ENCODE data around the gene SURF1. TPM values are rescaled to one million over a fixed set of nuclear protein-coding genes. Genes with fewer than 3 reads are reported as not detected.

SURF1 gene
- total RNA-seq, 4 donors from 2014 or later: 13.0 to 34.7 (median 24.4) TPM

GRCh38 chr9:133389562-133389961 lies 33.3 kb upstream of the SURF1 start:
- H3K27me3 ChIP-seq: no peaks in the 10 kb centered on the region
- no peak for DNase-seq
- TF ChIP-seq POLR2A (IDR thresholded peaks at IDR 0.05) (no peak), CTCF (IDR thresholded peaks at IDR 0.05) (no peak)
- no peaks in the 10 kb centered on the region for H3K36me3 ChIP-seq
- H3K4me1 ChIP-seq: no peaks in the 10 kb centered on the region
- no peak overlapping the region for H3K27ac ChIP-seq
- no peak overlapping the region for H3K4me3 ChIP-seq
- H3K9me3 ChIP-seq: no peaks in the 10 kb centered on the region
- intact Hi-C loops (cut with DNase I; ENCODE audit: low total_unique reads): no loop called here

- H3K9me3 ChIP-seq: no peaks in the 10 kb centered on the region
- H3K4me1 ChIP-seq: no peaks in the 10 kb centered on the region
- DNase-seq: no peak
- no peak overlapping the region for H3K27ac ChIP-seq
- no peaks in the 10 kb centered on the region for H3K27me3 ChIP-seq
- no peak overlapping the region for H3K4me3 ChIP-seq
- H3K36me3 ChIP-seq: no peaks in the 10 kb centered on the region
- no peak for TF ChIP-seq POLR2A (IDR thresholded peaks at IDR 0.05)
- TF ChIP-seq CTCF (IDR thresholded peaks at IDR 0.05): no peak
- intact Hi-C loops (cut with DNase I; ENCODE audit: low total_unique reads): no loop called here
Observed at GRCh38 chr9:133389025-133389557, 32.8 kb upstream of the SURF1 start.

- intact Hi-C loops (cut with DNase I; ENCODE audit: low total_unique reads): no loop called here
- no peaks in the 10 kb centered on the region for H3K9me3 ChIP-seq
- no peaks in the 10 kb centered on the region for H3K27me3 ChIP-seq
- no peak overlapping the region for H3K27ac ChIP-seq
- H3K36me3 ChIP-seq: no peaks in the 10 kb centered on the region
- H3K4me1 ChIP-seq: no peaks in the 10 kb centered on the region
- no peak for DNase-seq
- H3K4me3 ChIP-seq: no peak overlapping the region
- TF ChIP-seq CTCF (IDR thresholded peaks at IDR 0.05) (no peak), POLR2A (IDR thresholded peaks at IDR 0.05) (no peak)
Observed at GRCh38 chr9:133387680-133388079, 31.4 kb upstream of the SURF1 start.

GRCh38 chr9:133386338-133386737 lies 30.1 kb upstream of the SURF1 start:
- Histone ChIP-seq H3K36me3 (no peaks in the 10 kb centered on the region), H3K27ac (no peak overlapping the region), H3K27me3 (no peaks in the 10 kb centered on the region), H3K9me3 (no peaks in the 10 kb centered on the region), H3K4me3 (no peak overlapping the region), H3K4me1 (no peaks in the 10 kb centered on the region)
- TF ChIP-seq CTCF (IDR thresholded peaks at IDR 0.05) (no peak), POLR2A (IDR thresholded peaks at IDR 0.05) (no peak)
- no peak for DNase-seq
- intact Hi-C loops (cut with DNase I; ENCODE audit: low total_unique reads): no loop called here

- intact Hi-C loops (cut with DNase I; ENCODE audit: low total_unique reads): no loop called here
- H3K27ac ChIP-seq: no peak overlapping the region
- no peaks in the 10 kb centered on the region for H3K27me3 ChIP-seq
- no peaks in the 10 kb centered on the region for H3K4me1 ChIP-seq
- H3K9me3 ChIP-seq: no peaks in the 10 kb centered on the region
- TF ChIP-seq CTCF (IDR thresholded peaks at IDR 0.05) (no peak), POLR2A (IDR thresholded peaks at IDR 0.05) (no peak)
- no peak for DNase-seq
- no peaks in the 10 kb centered on the region for H3K36me3 ChIP-seq
- no peak overlapping the region for H3K4me3 ChIP-seq
Observed at GRCh38 chr9:133385452-133385851, 29.2 kb upstream of the SURF1 start.
